GM12878 (cell line): ENCODE data around the gene PLXNB2. TPM values are rescaled to one million over a fixed set of nuclear protein-coding genes. Genes with fewer than 3 reads are reported as not detected.

Experiments used
- ATAC-seq: fragments of 200-7000 bp; cut with Tn5 transposase; 3 replicates; pipeline ENCODE4 v1.9.1; 2020; ENCODE audit warnings: mild to moderate bottlenecking, moderate library complexity
- BruUV-seq: library from RNA; stranded (reverse); fragments of 400-500 nt; replicated peaks from 2 replicates; lab custom pipeline; 2021; lab: Mats Ljungman, UMichigan
- CTCF ChIA-PET: fragments of 300-600 bp; sonication (Branson Sonifier 250); formaldehyde crosslinking; extraction: SDS; loops from one replicate; lab custom pipeline; 2021; ENCODE audit warnings: inconsistent platforms; lab: Yijun Ruan, JAX
- POLR2A ChIA-PET: fragments of 350-600 bp; formaldehyde crosslinking; extraction: SDS; loops from one replicate; lab custom pipeline; 2021; ENCODE audit warnings: inconsistent platforms; lab: Charles Lee
- RAD21 ChIA-PET: fragments of 300-600 bp; sonication (Branson Sonifier 250); formaldehyde crosslinking; loops from one replicate; lab custom pipeline; 2023; ENCODE audit warnings: antibody characterized with exemption; ENCODE audit not compliant: unreplicated experiment; lab: Charles Lee
- SMC1A ChIA-PET: fragments of 300-600 bp; sonication (Branson Sonifier 250); formaldehyde crosslinking; loops from one replicate; lab custom pipeline; 2023; ENCODE audit not compliant: unreplicated experiment, uncharacterized antibody; lab: Charles Lee
- DNase-seq: peaks from one replicate; pipeline ENCODE4 v3.0.0-alpha.2; 2011; ENCODE audit warnings: low read depth, low spot score
- FAIRE-seq: peaks from 3 replicates; lab custom pipeline; 2011; peaks lifted over from hg19 to GRCh38; lab: Jason Lieb, UNC
- H2AFZ ChIP-seq: 2 replicates; pipeline ENCODE4 v1.6.0; 2011; ENCODE audit warnings: low read depth, low read length, control low read depth; ENCODE audit not compliant: control insufficient read depth
- H3K27ac ChIP-seq: 2 replicates; pipeline ENCODE4 v1.5.1; 2011; ENCODE audit warnings: control low read depth; ENCODE audit not compliant: control insufficient read depth, insufficient read depth
- H3K27me3 ChIP-seq, 2 experiments: replicated peaks in 1 of 2; 2 replicates each; pipeline versions ENCODE4 v1.6.0 to v1.6.1; 2011; ENCODE audit warnings: low read length in 1 of 2; ENCODE audit not compliant: control insufficient read depth in 2 of 2, insufficient read depth in 2 of 2
- H3K36me3 ChIP-seq, 2 experiments: 2 replicates each; pipeline ENCODE4 v1.5.1; 2011; ENCODE audit warnings: low read length in 1 of 2; ENCODE audit not compliant: control insufficient read depth in 2 of 2, insufficient read depth in 2 of 2
- H3K4me1 ChIP-seq: 2 replicates; pipeline ENCODE4 v1.6.1; 2011; ENCODE audit warnings: mild to moderate bottlenecking, low read length, moderate library complexity, mixed read lengths; ENCODE audit not compliant: control insufficient read depth, insufficient read depth
- H3K4me2 ChIP-seq: 2 replicates; pipeline ENCODE4 v1.6.0; 2011; ENCODE audit warnings: control low read depth; ENCODE audit not compliant: control insufficient read depth, insufficient read depth
- H3K4me3 ChIP-seq: fragments of 200-600 bp; sonication (generic); 2 replicates; pipeline ENCODE4 v1.5.1; 2016
- H3K79me2 ChIP-seq: 2 replicates; pipeline ENCODE4 v1.6.0; 2011; ENCODE audit warnings: low read length; ENCODE audit not compliant: control insufficient read depth, insufficient read depth
- H3K9ac ChIP-seq: 2 replicates; pipeline ENCODE4 v1.8.0; 2011; ENCODE audit warnings: low read length, control low read depth, mixed read lengths; ENCODE audit not compliant: control insufficient read depth, insufficient read depth
- H3K9me3 ChIP-seq: replicated peaks from 3 replicates; pipeline ENCODE4 v1.5.1; 2011; ENCODE audit warnings: mild to moderate bottlenecking, low read length; ENCODE audit not compliant: control insufficient read depth, insufficient read depth
- H4K20me1 ChIP-seq: 2 replicates; pipeline ENCODE4 v1.6.0; 2011; ENCODE audit not compliant: control insufficient read depth, insufficient read depth
- EP300 ChIP-seq, 2 experiments: fragments of 150-350 bp in 1 of 2; IDR thresholded peaks; 2 replicates each; pipeline ENCODE4 v1.6.1; 2011 to 2012; ENCODE audit warnings: low read depth in 2 of 2, low read length in 2 of 2, borderline replicate concordance in 1 of 2, improper control_type of control experiment in 1 of 2, inconsistent platforms in 1 of 2; ENCODE audit not compliant: control insufficient read depth in 1 of 2
- IKZF1 ChIP-seq: fragments of 450-650 bp; conservative IDR thresholded peaks from 2 replicates; pipeline ENCODE4 v1.6.1; 2017; ENCODE audit warnings: antibody characterized with exemption, mild to moderate bottlenecking
- NR2C2 ChIP-seq: IDR thresholded peaks from 2 replicates; pipeline ENCODE4 v1.6.1; 2011; ENCODE audit warnings: borderline replicate concordance, low read depth; ENCODE audit not compliant: control insufficient read depth, insufficient read length
- RB1 ChIP-seq: fragments of 450-650 bp; formaldehyde crosslinking; IDR thresholded peaks from 2 replicates; pipeline ENCODE4 v1.6.1; 2017; ENCODE audit warnings: mild to moderate bottlenecking, borderline replicate concordance
- SUPT20H ChIP-seq: IDR thresholded peaks from 2 replicates; pipeline ENCODE4 v1.6.1; 2011; ENCODE audit warnings: low read depth, mild to moderate bottlenecking, low read length, moderate library complexity, borderline replicate concordance; ENCODE audit not compliant: control insufficient read depth
- TCF3 ChIP-seq: IDR thresholded peaks from 2 replicates; pipeline ENCODE4 v1.6.1; 2012; ENCODE audit warnings: low read depth, mild to moderate bottlenecking, low read length, borderline replicate concordance; ENCODE audit not compliant: insufficient read depth
- YBX1 ChIP-seq: fragments of 450-650 bp; IDR thresholded peaks from 2 replicates; pipeline ENCODE4 v1.6.1; 2016; ENCODE audit warnings: antibody characterized with exemption
- ZNF24 ChIP-seq: fragments of 450-650 bp; IDR thresholded peaks from 2 replicates; pipeline ENCODE4 v1.6.1; 2017; ENCODE audit warnings: antibody characterized with exemption, mild to moderate bottlenecking
- ZNF274 ChIP-seq: IDR thresholded peaks from one replicate; pipeline ENCODE4 v1.8.0; 2011; ENCODE audit not compliant: insufficient read length, insufficient read depth
- WGBS: methylation state at CpG from one replicate; pipeline ENCODE4 v1.1.6; 2016; ENCODE audit warnings: low lambda C conversion rate; ENCODE audit not compliant: insufficient replicate concordance, insufficient coverage; ENCODE audit errors: missing lambda C conversion rate; 5-methylcytosine and 5-hydroxymethylcytosine counted together
- in situ Hi-C: fragments of 300-500 bp; cut with MboI; formaldehyde crosslinking; loops from 9 replicates; pipeline ENCODE4 v1.14.3; 2018; ENCODE audit warnings: mixed read lengths
- intact Hi-C: fragments of 100-400 bp; cut with micrococcal nuclease; formaldehyde crosslinking; loops from one replicate; pipeline ENCODE4 v1.14.2; 2022; ENCODE audit not compliant: unreplicated experiment
- polyA plus RNA-seq, 11 experiments: library from polyadenylated mRNA; depleted of rRNA in 4 of 11; unstranded in 6 of 11; stranded (reverse) in 5 of 11; fragments of >200 nt; fragmentation: Nextera tagmentation in 4 of 11; fragmentation: Illumina TruSeq in 1 of 11; extraction: Ambion mirVana in 4 of 11; extraction: Trizol in 1 of 11; gene quantifications; 1 replicate in 1 of 11; 2 replicates in 10 of 11; pipeline versions ENCODE4 v1.2.1 to v1.2.3, GENCODE V29; 2011 to 2016; ENCODE audit warnings: inconsistent platforms in 2 of 11, missing spikeins in 2 of 11, low read depth in 1 of 11
- total RNA-seq, 4 experiments: library from RNA; depleted of rRNA in 3 of 4; stranded (reverse); fragments of >200 nt in 3 of 4; fragmentation: Illumina TruSeq in 1 of 4; extraction: Trizol in 1 of 4; gene quantifications; 2 replicates each; pipeline versions ENCODE4 v1.2.1 to v1.2.3, GENCODE V29; 2013 to 2021
- TF ChIP-seq, protein P1 (sequence below): IDR thresholded peaks from 2 replicates; pipeline ENCODE4 v1.6.1; 2012; ENCODE audit warnings: low read depth, low read length, improper control_type of control experiment
- TF ChIP-seq, protein P2 (sequence below): fragments of 450-650 bp; conservative IDR thresholded peaks from 2 replicates; pipeline ENCODE4 v1.6.1; 2017; ENCODE audit warnings: mild to moderate bottlenecking, moderate library complexity
- TF ChIP-seq, protein P3 (sequence below): fragments of 450-650 bp; IDR thresholded peaks from 2 replicates; pipeline ENCODE4 v1.6.1; 2016; ENCODE audit warnings: mild to moderate bottlenecking

The PLXNB2 gene
- total and polyA plus RNA-seq, 10 of the 15 experiments (the other 5 are each of a cell fraction or from before 2014, with no cell fraction given) = 0.68 to 134 (median 41.9) TPM

DNA sequence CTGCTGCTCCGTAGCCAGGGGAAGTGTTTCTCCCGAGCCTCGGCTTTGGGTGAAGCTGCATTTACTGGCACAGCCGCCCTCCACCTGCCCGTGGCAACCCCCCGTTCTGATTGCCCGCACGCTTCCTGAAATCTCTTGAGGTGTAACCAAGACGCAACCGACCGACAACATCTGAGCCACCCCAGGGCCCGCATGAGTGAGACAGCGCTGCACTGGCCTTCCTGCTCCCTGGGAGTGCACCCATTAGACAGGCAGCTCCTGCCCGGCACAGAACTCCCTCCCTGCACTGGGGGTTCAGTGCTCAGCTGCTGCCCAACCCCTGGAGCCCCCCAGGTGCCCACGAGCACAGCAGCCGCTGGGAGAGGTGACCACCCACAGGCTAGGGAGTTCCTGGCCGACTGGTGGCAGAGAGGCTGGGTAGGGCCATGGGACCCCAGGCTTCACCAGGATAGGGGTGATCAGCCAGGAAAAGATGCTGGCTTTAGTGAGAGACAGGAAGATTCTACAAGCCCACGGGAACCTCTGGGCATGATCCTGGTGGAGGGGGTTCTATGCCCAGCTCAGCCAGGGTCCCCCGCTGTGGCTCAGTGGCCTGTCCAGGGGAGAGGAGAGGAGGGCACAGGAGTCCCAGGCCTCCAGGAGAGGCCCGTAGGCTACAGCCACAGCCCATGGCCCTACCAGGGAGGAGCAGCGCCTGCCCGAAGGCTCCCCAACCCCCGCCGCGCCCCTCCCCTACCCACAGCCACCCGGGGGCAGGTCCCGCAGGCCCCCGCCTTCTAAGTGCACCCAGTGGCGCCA, 14.6 kb downstream of the PLXNB2 start:
- no peak for DNase-seq
- H3K4me3 ChIP-seq = peak overlapping the region; percentile 19; the same call in 1 of the 2 replicates

More for the DNA sequence above, 14.6 kb downstream of the PLXNB2 start:
- TF ChIP-seq ZNF274 (no peak), TCF3 (0 out of 2 replicates have a peak, but pooled peaks have one; percentile 14), NR2C2 (no peak), RB1 (no peak), EP300 (IDR thresholded peaks at IDR 0.05; ENCODE audit: borderline replicate concordance in 1 of 2, control insufficient read depth in 1 of 2, low read depth in 2 of 2, low read length in 2 of 2) (no peak), YBX1 (no peak), ZNF24 (no peak), IKZF1 (peak; percentile 12; the same call in 1 of the 2 replicates), SUPT20H (no peak)
- TF ChIP-seq, protein P1, sequence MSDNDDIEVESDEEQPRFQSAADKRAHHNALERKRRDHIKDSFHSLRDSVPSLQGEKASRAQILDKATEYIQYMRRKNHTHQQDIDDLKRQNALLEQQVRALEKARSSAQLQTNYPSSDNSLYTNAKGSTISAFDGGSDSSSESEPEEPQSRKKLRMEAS = no peak
- TF ChIP-seq, protein P2, sequence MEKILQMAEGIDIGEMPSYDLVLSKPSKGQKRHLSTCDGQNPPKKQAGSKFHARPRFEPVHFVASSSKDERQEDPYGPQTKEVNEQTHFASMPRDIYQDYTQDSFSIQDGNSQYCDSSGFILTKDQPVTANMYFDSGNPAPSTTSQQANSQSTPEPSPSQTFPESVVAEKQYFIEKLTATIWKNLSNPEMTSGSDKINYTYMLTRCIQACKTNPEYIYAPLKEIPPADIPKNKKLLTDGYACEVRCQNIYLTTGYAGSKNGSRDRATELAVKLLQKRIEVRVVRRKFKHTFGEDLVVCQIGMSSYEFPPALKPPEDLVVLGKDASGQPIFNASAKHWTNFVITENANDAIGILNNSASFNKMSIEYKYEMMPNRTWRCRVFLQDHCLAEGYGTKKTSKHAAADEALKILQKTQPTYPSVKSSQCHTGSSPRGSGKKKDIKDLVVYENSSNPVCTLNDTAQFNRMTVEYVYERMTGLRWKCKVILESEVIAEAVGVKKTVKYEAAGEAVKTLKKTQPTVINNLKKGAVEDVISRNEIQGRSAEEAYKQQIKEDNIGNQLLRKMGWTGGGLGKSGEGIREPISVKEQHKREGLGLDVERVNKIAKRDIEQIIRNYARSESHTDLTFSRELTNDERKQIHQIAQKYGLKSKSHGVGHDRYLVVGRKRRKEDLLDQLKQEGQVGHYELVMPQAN = no peak
- TF ChIP-seq, protein P3, sequence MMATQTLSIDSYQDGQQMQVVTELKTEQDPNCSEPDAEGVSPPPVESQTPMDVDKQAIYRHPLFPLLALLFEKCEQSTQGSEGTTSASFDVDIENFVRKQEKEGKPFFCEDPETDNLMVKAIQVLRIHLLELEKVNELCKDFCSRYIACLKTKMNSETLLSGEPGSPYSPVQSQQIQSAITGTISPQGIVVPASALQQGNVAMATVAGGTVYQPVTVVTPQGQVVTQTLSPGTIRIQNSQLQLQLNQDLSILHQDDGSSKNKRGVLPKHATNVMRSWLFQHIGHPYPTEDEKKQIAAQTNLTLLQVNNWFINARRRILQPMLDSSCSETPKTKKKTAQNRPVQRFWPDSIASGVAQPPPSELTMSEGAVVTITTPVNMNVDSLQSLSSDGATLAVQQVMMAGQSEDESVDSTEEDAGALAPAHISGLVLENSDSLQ = no peak
- Histone ChIP-seq H3K79me2 (peaks cover 55% of the 10 kb centered on the region), H3K4me2 (peak overlapping the region; percentile 93), H3K4me1 (peaks cover 27% of the 10 kb centered on the region), H3K27ac (peak overlapping the region; percentile 70), H4K20me1 (no peaks in the 10 kb centered on the region; the same call in none of the 2 replicates), H3K9me3 (no peaks in the 10 kb centered on the region), H3K27me3 (no peaks in the 10 kb centered on the region), H2AFZ (no peak overlapping the region), H3K36me3 (peaks cover 10 to 33% of the 10 kb centered on the region in 2 experiments; a peak in 3 of 4 replicates), H3K9ac (peak overlapping the region; percentile 34; the same call in 1 of the 2 replicates)
- peak; percentile 69 for FAIRE-seq
- WGBS = 18% methylated on average over 21 of the region's 29 CpGs
- ChIA-PET POLR2A (interaction anchor here (3.7 kb wide), 1 partner anchor 12 kb away, joined by 22 read pairs; no protein-coding TSS in a partner anchor), CTCF (interaction anchor here (1.0 to 2.5 kb wide), 2 partner anchors 10 to 16 kb away, joined by 4 to 12 read pairs; no protein-coding TSS in a partner anchor), RAD21 (interaction anchor here (2.0 to 2.8 kb wide), 2 partner anchors 10 to 14 kb away, joined by 4 to 10 read pairs; no protein-coding TSS in a partner anchor), SMC1A (interaction anchor here (0.6 to 2.9 kb wide), 2 partner anchors 12 to 274 kb away, joined by 3 to 21 read pairs; no protein-coding TSS in a partner anchor)
- BruUV-seq = no TSS peak
- in situ Hi-C loops (no loop called here), intact Hi-C loops (no loop called here)
- ATAC-seq = peak; percentile 78
